ENCODE data around the gene TOP3B.

GRCh38 chr22:21972806-21973205 is 9.8 kb downstream of the TOP3B start:
- TF ChIP-seq GATA2 (IDR thresholded peaks at IDR 0.05; ENCODE audit: low read depth, low read length), result no peak
- no peak for TF ChIP-seq GATA3 (IDR thresholded peaks at IDR 0.05; ENCODE audit: low read depth, low read length)
